ENCODE measurements around the gene MGAT5B. TPM values are rescaled to one million over a fixed set of nuclear protein-coding genes. Genes with fewer than 3 reads are reported as not detected.

MGAT5B gene
- total and polyA plus RNA-seq, 2 of the 13 experiments (the other 11 are each of a cell fraction or from before 2014, with no cell fraction given) = 0.07 to 0.13 TPM

GRCh38 chr17:76914937-76915336 is 46.7 kb downstream of the MGAT5B start (continued):
- TF ChIP-seq ZNF513 (CRISPR knock-in tag; conservative IDR thresholded peaks at IDR 0.05) (no peak), REL (CRISPR knock-in tag; conservative IDR thresholded peaks at IDR 0.05) (no peak), KDM1A (CRISPR knock-in tag; IDR thresholded peaks at IDR 0.05) (0 out of 2 replicates have a peak, but pooled peaks have one; percentile 40), FUBP1 (CRISPR knock-in tag; IDR thresholded peaks at IDR 0.05; ENCODE audit: borderline replicate concordance) (no peak), ZNF556 (CRISPR knock-in tag; IDR thresholded peaks at IDR 0.05; ENCODE audit: borderline replicate concordance) (0 out of 2 replicates have a peak, but pooled peaks have one; percentile 26), TEAD3 (CRISPR knock-in tag; optimal IDR thresholded peaks at IDR 0.05; ENCODE audit: borderline replicate concordance) (peak; percentile 57), ETV6 (CRISPR knock-in tag; conservative IDR thresholded peaks at IDR 0.05) (no peak), ZNF503 (CRISPR knock-in tag; IDR thresholded peaks at IDR 0.05) (peak; percentile 98), MYC (CRISPR knock-in tag; IDR thresholded peaks at IDR 0.05; ENCODE audit: borderline replicate concordance) (no peak), XRCC5 (optimal IDR thresholded peaks at IDR 0.05; ENCODE audit: low read length) (no peak), ZFP62 (CRISPR knock-in tag; IDR thresholded peaks at IDR 0.05) (no peak), FIP1L1 (IDR thresholded peaks at IDR 0.05; ENCODE audit: borderline replicate concordance, insufficient read depth, low read depth, low read length) (no peak), ZNF549 (CRISPR knock-in tag; IDR thresholded peaks at IDR 0.05) (no peak), ZNF660 (CRISPR knock-in tag; IDR thresholded peaks at IDR 0.05; ENCODE audit: borderline replicate concordance, low read depth) (no peak), ZFP90 (CRISPR knock-in tag; IDR thresholded peaks at IDR 0.05; ENCODE audit: borderline replicate concordance) (no peak), TOE1 (CRISPR knock-in tag; IDR thresholded peaks at IDR 0.05) (0 out of 2 replicates have a peak, but pooled peaks have one; percentile 64), DNMT3B (CRISPR knock-in tag; conservative IDR thresholded peaks at IDR 0.05) (0 out of 2 replicates have a peak, but pooled peaks have one; percentile 43)
- TF ChIP-seq, protein P1, sequence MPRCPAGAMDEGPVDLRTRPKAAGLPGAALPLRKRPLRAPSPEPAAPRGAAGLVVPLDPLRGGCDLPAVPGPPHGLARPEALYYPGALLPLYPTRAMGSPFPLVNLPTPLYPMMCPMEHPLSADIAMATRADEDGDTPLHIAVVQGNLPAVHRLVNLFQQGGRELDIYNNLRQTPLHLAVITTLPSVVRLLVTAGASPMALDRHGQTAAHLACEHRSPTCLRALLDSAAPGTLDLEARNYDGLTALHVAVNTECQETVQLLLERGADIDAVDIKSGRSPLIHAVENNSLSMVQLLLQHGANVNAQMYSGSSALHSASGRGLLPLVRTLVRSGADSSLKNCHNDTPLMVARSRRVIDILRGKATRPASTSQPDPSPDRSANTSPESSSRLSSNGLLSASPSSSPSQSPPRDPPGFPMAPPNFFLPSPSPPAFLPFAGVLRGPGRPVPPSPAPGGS (CRISPR knock-in tag; IDR thresholded peaks at IDR 0.05) = 0 out of 2 replicates have a peak, but pooled peaks have one; percentile 31
- TF ChIP-seq, protein P2, sequence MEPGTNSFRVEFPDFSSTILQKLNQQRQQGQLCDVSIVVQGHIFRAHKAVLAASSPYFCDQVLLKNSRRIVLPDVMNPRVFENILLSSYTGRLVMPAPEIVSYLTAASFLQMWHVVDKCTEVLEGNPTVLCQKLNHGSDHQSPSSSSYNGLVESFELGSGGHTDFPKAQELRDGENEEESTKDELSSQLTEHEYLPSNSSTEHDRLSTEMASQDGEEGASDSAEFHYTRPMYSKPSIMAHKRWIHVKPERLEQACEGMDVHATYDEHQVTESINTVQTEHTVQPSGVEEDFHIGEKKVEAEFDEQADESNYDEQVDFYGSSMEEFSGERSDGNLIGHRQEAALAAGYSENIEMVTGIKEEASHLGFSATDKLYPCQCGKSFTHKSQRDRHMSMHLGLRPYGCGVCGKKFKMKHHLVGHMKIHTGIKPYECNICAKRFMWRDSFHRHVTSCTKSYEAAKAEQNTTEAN (CRISPR knock-in tag; conservative IDR thresholded peaks at IDR 0.05) = no peak
- TF ChIP-seq, protein P3, sequence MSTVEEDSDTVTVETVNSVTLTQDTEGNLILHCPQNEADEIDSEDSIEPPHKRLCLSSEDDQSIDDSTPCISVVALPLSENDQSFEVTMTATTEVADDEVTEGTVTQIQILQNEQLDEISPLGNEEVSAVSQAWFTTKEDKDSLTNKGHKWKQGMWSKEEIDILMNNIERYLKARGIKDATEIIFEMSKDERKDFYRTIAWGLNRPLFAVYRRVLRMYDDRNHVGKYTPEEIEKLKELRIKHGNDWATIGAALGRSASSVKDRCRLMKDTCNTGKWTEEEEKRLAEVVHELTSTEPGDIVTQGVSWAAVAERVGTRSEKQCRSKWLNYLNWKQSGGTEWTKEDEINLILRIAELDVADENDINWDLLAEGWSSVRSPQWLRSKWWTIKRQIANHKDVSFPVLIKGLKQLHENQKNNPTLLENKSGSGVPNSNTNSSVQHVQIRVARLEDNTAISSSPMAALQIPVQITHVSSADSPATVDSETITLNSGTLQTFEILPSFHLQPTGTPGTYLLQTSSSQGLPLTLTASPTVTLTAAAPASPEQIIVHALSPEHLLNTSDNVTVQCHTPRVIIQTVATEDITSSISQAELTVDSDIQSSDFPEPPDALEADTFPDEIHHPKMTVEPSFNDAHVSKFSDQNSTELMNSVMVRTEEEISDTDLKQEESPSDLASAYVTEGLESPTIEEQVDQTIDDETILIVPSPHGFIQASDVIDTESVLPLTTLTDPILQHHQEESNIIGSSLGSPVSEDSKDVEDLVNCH (CRISPR knock-in tag; IDR thresholded peaks at IDR 0.05) = no peak

Data from HepG2 (cell line).